ENCODE data around the gene RHOBTB1.

DNA sequence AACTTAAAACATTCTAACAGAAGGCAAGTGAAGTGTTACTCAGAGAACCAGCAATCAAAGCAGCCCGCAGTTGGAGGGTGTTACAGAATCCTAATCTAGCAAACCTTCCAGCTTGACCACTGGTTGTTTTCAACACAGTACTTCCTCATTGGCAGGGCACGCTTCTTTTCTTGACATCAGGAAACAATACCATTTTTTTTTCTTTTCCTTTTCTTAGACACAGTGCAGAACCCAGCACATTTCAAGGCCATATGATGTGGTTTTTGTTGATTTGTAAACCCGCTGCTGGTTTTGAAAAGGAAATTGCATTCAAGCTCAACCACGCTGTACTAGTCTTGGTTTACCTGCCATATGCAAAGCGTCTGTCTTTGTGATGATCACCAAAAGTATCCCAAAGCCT, 33.4 kb downstream of the RHOBTB1 start:
- TF ChIP-seq, protein P1, sequence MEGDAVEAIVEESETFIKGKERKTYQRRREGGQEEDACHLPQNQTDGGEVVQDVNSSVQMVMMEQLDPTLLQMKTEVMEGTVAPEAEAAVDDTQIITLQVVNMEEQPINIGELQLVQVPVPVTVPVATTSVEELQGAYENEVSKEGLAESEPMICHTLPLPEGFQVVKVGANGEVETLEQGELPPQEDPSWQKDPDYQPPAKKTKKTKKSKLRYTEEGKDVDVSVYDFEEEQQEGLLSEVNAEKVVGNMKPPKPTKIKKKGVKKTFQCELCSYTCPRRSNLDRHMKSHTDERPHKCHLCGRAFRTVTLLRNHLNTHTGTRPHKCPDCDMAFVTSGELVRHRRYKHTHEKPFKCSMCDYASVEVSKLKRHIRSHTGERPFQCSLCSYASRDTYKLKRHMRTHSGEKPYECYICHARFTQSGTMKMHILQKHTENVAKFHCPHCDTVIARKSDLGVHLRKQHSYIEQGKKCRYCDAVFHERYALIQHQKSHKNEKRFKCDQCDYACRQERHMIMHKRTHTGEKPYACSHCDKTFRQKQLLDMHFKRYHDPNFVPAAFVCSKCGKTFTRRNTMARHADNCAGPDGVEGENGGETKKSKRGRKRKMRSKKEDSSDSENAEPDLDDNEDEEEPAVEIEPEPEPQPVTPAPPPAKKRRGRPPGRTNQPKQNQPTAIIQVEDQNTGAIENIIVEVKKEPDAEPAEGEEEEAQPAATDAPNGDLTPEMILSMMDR (IDR thresholded peaks at IDR 0.05; ENCODE audit: low read depth, low read length, missing input control): no peak
- TF ChIP-seq, protein P2, sequence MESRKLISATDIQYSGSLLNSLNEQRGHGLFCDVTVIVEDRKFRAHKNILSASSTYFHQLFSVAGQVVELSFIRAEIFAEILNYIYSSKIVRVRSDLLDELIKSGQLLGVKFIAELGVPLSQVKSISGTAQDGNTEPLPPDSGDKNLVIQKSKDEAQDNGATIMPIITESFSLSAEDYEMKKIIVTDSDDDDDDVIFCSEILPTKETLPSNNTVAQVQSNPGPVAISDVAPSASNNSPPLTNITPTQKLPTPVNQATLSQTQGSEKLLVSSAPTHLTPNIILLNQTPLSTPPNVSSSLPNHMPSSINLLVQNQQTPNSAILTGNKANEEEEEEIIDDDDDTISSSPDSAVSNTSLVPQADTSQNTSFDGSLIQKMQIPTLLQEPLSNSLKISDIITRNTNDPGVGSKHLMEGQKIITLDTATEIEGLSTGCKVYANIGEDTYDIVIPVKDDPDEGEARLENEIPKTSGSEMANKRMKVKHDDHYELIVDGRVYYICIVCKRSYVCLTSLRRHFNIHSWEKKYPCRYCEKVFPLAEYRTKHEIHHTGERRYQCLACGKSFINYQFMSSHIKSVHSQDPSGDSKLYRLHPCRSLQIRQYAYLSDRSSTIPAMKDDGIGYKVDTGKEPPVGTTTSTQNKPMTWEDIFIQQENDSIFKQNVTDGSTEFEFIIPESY (IDR thresholded peaks at IDR 0.05): no peak
- TF ChIP-seq TAF1 (conservative IDR thresholded peaks at IDR 0.05) (no peak), FOXA1 (IDR thresholded peaks at IDR 0.05) (no peak), RAD21 (IDR thresholded peaks at IDR 0.05) (no peak), RXRA (IDR thresholded peaks at IDR 0.05) (no peak), GABPA (IDR thresholded peaks at IDR 0.05 in 1 of 2, conservative IDR thresholded peaks at IDR 0.05 in 1 of 2) (no peak), JUND (IDR thresholded peaks at IDR 0.05) (no peak), SP1 (IDR thresholded peaks at IDR 0.05) (no peak)
- TF ChIP-seq, protein P3, sequence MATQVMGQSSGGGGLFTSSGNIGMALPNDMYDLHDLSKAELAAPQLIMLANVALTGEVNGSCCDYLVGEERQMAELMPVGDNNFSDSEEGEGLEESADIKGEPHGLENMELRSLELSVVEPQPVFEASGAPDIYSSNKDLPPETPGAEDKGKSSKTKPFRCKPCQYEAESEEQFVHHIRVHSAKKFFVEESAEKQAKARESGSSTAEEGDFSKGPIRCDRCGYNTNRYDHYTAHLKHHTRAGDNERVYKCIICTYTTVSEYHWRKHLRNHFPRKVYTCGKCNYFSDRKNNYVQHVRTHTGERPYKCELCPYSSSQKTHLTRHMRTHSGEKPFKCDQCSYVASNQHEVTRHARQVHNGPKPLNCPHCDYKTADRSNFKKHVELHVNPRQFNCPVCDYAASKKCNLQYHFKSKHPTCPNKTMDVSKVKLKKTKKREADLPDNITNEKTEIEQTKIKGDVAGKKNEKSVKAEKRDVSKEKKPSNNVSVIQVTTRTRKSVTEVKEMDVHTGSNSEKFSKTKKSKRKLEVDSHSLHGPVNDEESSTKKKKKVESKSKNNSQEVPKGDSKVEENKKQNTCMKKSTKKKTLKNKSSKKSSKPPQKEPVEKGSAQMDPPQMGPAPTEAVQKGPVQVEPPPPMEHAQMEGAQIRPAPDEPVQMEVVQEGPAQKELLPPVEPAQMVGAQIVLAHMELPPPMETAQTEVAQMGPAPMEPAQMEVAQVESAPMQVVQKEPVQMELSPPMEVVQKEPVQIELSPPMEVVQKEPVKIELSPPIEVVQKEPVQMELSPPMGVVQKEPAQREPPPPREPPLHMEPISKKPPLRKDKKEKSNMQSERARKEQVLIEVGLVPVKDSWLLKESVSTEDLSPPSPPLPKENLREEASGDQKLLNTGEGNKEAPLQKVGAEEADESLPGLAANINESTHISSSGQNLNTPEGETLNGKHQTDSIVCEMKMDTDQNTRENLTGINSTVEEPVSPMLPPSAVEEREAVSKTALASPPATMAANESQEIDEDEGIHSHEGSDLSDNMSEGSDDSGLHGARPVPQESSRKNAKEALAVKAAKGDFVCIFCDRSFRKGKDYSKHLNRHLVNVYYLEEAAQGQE (IDR thresholded peaks at IDR 0.05): no peak

Data from liver (tissue), 3 donors.